GM19328 (cell line): ENCODE results near the gene NEURL1B.
"Not testable (repeated sequence)": the region's sequence is repeated elsewhere in the genome, so short reads cannot be mapped to it uniquely, and the experiment has no call there.

ENCODE experiments used
- ATAC-seq: cut with Tn5 transposase; IDR thresholded peaks from one replicate; pipeline ENCODE4 v1.9.1; 2021; ENCODE audit warnings: mild to moderate bottlenecking, moderate library complexity; ENCODE audit not compliant: unreplicated experiment

The NEURL1B gene

DNA sequence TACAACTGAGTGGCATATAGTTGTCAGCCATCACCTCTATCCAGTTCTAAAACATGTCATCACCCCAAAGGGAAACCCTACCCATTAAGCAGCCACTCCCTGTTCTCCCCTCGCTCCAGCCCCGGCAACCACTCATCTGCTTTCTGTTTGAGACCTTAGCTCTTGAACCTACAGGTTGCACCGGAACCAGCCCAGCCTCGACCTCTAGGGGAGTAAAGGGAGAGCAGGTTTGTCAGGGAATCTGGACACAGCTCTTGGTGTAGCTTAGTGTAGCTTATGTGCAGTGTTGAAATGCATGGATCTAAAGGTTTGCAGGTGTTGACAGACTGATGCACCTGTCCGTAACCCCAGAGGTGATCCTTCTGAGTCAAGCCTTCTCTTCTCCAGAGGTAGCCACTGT is 30.0 kb downstream of the NEURL1B start:
- no peak for ATAC-seq

- ATAC-seq = no peak
These were observed 31.6 kb downstream of the NEURL1B start for GRCh38 chr5:172672681-172673080.

DNA sequence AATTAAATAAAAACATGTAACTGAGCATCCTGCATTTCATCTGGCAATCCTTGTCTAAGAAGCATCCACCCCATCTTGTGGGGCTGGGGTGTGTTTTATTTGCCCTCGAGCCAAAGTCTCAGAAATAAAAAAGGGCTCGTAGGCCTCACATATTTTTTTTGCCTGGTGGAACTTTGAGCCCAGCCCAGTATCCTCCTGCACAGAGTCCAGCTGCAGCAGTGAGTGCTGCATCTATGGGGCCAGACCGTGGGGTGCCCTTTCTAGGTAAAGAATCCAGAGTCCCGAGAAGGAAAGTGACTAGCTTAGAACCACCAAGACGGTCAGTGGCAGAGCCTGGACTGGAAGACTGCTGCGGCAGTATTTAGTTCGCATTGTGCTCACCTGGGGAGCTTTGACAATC is 33.1 kb downstream of the NEURL1B start:
- ATAC-seq = no peak

- no peak for ATAC-seq
These were observed 35.9 kb downstream of the NEURL1B start for GRCh38 chr5:172676914-172677475.

GRCh38 chr5:172678362-172678874 is 37.4 kb downstream of the NEURL1B start:
- not testable (repeated sequence) for ATAC-seq

DNA sequence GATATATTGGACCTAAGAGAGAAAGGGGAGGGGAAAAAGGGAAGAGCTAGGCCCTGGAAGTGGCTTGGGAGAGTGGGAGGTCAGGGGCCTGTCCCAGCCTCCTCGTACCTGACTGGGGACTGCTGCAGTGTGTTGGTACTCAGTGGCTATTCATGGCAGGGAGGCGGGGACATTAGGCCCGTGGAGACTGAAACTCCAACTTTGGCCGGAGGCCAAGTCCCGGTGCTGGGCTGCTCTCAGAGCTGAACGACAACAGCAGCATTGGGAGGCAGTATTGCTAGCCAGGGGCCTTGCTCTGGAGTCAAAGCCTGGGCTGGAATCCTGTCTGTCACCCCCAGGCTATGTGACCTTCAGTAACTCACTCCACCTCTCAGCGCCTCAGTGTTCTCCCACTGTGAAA is 37.8 kb downstream of the NEURL1B start:
- ATAC-seq = no peak

GRCh38 chr5:172679628-172680212 is 38.7 kb downstream of the NEURL1B start:
- no peak for ATAC-seq

- no peak for ATAC-seq
These were observed 39.9 kb downstream of the NEURL1B start for GRCh38 chr5:172680921-172681320.

GRCh38 chr5:172681421-172681820 is 40.4 kb downstream of the NEURL1B start:
- ATAC-seq = no peak

DNA sequence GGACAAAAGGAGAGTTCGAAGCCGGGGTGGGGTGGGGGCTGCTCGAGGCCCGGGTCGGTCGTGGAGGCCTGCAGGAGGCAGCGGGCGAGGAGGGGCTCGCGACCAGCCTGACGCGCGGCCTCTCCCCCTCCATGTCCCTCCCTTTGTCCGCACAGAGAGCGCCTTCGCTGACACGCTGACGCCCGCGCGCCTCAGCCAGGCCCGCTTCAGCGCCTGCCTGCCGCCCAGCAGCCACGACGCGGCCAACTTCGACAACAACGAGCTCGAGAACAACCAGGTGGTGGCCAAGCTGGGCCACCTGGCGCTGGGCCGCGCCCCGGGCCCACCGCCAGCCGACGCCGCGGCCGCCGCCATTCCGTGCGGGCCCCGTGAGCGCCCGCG is 42.2 kb downstream of the NEURL1B start:
- no peak for ATAC-seq

DNA sequence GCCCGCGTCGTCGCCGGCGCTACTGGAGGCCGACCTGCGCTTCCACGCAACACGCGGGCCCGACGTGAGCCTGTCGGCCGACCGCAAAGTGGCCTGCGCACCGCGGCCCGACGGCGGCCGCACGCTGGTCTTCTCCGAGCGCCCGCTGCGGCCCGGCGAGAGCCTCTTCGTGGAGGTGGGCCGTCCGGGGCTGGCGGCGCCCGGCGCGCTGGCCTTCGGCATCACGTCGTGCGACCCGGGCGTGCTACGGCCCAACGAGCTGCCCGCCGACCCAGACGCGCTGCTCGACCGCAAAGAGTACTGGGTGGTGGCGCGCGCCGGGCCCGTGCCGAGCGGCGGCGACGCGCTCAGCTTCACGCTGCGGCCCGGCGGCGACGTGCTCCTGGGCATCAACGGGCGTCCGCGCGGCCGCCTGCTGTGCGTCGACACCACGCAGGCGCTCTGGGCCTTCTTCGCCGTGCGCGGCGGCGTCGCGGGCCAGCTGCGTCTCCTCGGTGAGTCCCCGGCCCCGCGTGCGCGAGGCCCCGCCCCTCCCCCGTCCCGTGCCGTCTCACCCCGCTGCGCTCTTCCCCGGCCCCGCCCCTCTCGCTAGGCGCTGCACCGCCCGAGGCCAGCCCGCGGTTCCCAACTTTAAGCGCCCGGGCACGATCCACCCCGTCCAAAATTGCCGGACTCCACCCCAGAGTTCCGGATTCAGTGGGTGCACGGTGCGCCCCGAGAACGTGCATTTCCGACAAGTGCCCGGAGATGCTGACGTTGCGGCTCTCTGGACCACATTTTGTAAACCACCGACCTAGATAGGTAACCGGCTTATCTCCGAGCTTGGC is 42.8 kb downstream of the NEURL1B start:
- no peak for ATAC-seq

GRCh38 chr5:172685091-172685490 is 44.0 kb downstream of the NEURL1B start:
- ATAC-seq = no peak

- ATAC-seq = no peak
These were observed 45.0 kb downstream of the NEURL1B start for GRCh38 chr5:172686111-172686510.

- no peak for ATAC-seq
These were observed 45.7 kb downstream of the NEURL1B start for GRCh38 chr5:172686539-172687390.

GRCh38 chr5:172687940-172688339 is 46.9 kb downstream of the NEURL1B start:
- ATAC-seq = no peak

GRCh38 chr5:172688349-172689217 is 47.5 kb downstream of the NEURL1B start:
- no peak for ATAC-seq

- ATAC-seq = no peak
These were observed 48.1 kb downstream of the NEURL1B start for GRCh38 chr5:172689218-172689572.

DNA sequence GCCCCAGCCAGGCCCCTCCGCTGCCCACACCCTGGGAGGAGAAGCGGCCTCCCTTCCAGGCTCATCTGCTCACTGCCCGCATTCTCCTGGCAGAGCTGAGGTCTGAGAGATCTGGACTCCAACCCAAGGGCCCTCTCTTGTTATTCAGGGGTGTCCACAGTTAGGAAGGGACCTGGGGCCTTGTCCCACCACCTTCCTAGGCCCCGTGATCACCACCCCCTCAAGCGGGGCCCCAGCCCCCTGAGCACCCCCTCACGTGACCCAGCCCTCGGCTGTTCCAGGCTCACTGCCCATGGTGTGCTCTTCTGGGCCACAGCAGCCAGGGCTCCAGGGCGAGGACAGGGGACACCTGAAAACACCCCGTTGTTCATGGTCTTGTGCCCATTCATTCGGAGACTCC is 48.7 kb downstream of the NEURL1B start:
- ATAC-seq = no peak

- ATAC-seq = no peak
These were observed 49.4 kb downstream of the NEURL1B start for GRCh38 chr5:172690258-172691075.
